Fibroblast of the conjunctiva (primary cell): ENCODE results near the gene CPNE6.

Source experiments
- DNase-seq: peaks from one replicate; pipeline ENCODE4 v3.0.0-alpha.2; 2010; ENCODE audit warnings: low read depth

CPNE6 gene

GRCh38 chr14:24069411-24069735, 2.0 kb upstream of the CPNE6 start:
- no peak for DNase-seq

GRCh38 chr14:24070285-24071143, 848 bp upstream of the CPNE6 start:
- no peak for DNase-seq

GRCh38 chr14:24071836-24072430, 571 bp downstream of the CPNE6 start:
- DNase-seq, result no peak

GRCh38 chr14:24072436-24072835, 1.1 kb downstream of the CPNE6 start:
- DNase-seq, result no peak

GRCh38 chr14:24072881-24073877, 1.8 kb downstream of the CPNE6 start:
- DNase-seq, result no peak

GRCh38 chr14:24074625-24075484, 3.5 kb downstream of the CPNE6 start:
- DNase-seq, result no peak

- no peak for DNase-seq
These were observed 4.3 kb downstream of the CPNE6 start for GRCh38 chr14:24075485-24076301.

GRCh38 chr14:24076302-24076601, 4.9 kb downstream of the CPNE6 start:
- no peak for DNase-seq

- no peak for DNase-seq
These were observed 5.7 kb downstream of the CPNE6 start for GRCh38 chr14:24077086-24077485.

- no peak for DNase-seq
These were observed 6.8 kb downstream of the CPNE6 start for GRCh38 chr14:24078146-24078545.

GRCh38 chr14:24079491-24080141, 8.3 kb downstream of the CPNE6 start:
- no peak for DNase-seq

- no peak for DNase-seq
These were observed 8.8 kb downstream of the CPNE6 start for GRCh38 chr14:24080142-24080530.

GRCh38 chr14:24080888-24081738, 9.8 kb downstream of the CPNE6 start:
- no peak for DNase-seq

- DNase-seq, result no peak
These were observed 10.4 kb downstream of the CPNE6 start for GRCh38 chr14:24081739-24082211.

GRCh38 chr14:24082411-24083080, 11.2 kb downstream of the CPNE6 start:
- DNase-seq, result no peak

- DNase-seq, result no peak
These were observed 12.1 kb downstream of the CPNE6 start for GRCh38 chr14:24083462-24083861.

- no peak for DNase-seq
These were observed 13.1 kb downstream of the CPNE6 start for GRCh38 chr14:24084440-24084839.

GRCh38 chr14:24085215-24085614, 13.9 kb downstream of the CPNE6 start:
- DNase-seq, result no peak
